Neural progenitor cell (in vitro differentiated cells): ENCODE data around the gene SNAPIN.

Experiments
- EZH2 ChIP-seq: fragments of 200-600 bp; sonication (generic); IDR thresholded peaks from 2 replicates; pipeline ENCODE4 v1.6.1; 2017; ENCODE audit warnings: antibody characterized with exemption, mild to moderate bottlenecking, moderate library complexity
- EZH2phosphoT487 ChIP-seq: fragments of 200-600 bp; sonication (generic); IDR thresholded peaks from 2 replicates; pipeline ENCODE4 v1.6.1; 2017; ENCODE audit warnings: antibody characterized with exemption
- TF ChIP-seq, protein P1 (sequence below): fragments of 200-600 bp; sonication (generic); IDR thresholded peaks from 2 replicates; pipeline ENCODE4 v1.5.1; 2017; ENCODE audit warnings: antibody characterized with exemption, mild to moderate bottlenecking

DNA sequence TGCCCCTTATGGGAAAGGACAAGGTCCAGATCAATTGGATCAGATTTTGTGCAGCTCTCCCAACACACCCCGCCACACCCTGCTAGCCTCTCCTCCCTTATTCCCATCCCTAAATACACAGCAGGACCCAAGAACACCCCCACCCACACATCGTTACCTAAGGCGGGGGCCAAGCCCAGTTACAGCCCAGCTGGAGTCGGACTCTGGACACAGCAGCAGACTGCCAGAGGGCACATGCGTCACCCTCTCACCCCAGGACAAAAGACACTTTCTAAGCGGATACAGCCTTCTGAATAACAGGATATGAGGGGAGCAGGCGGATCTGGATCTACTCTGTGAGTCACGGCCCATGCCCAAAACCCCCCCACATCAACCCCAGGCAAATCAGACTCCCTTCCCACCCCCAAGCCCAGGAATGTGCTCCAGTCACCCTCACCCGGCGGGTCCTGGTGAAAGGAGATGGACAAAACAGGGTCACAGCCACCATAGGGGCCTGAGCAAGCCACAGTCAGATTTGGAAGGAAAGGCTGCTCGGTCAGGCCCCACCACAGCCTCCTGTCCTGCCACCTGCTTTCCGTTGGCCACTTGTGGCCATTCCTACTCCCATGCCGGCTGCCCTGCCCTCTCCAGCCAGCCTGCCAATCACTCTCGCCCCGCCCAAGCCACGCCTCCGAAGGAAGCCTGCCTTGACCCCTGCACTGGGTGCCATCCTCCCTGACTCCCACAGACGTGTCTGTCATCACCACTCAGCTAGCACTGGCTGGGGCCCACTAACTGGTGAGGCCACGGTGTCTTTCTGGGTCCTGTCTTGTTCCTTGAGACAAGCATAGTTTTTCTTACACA lies 49.5 kb upstream of the SNAPIN start:
- TF ChIP-seq EZH2phosphoT487 = no peak
- TF ChIP-seq, protein P1, sequence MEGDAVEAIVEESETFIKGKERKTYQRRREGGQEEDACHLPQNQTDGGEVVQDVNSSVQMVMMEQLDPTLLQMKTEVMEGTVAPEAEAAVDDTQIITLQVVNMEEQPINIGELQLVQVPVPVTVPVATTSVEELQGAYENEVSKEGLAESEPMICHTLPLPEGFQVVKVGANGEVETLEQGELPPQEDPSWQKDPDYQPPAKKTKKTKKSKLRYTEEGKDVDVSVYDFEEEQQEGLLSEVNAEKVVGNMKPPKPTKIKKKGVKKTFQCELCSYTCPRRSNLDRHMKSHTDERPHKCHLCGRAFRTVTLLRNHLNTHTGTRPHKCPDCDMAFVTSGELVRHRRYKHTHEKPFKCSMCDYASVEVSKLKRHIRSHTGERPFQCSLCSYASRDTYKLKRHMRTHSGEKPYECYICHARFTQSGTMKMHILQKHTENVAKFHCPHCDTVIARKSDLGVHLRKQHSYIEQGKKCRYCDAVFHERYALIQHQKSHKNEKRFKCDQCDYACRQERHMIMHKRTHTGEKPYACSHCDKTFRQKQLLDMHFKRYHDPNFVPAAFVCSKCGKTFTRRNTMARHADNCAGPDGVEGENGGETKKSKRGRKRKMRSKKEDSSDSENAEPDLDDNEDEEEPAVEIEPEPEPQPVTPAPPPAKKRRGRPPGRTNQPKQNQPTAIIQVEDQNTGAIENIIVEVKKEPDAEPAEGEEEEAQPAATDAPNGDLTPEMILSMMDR = no peak
- TF ChIP-seq EZH2 = no peak
